T-cell (primary cell): ENCODE data around the gene STK32C. TPM values are rescaled to one million over a fixed set of nuclear protein-coding genes. Genes with fewer than 3 reads are reported as not detected.

Experiments
- ATAC-seq, 4 experiments: fragments of 200-7000 bp in 3 of 4; fragments of 150-1000 bp in 1 of 4; cut with Tn5 transposase; replicated peaks in 1 of 4; 1 replicate in 3 of 4; 2 replicates in 1 of 4; pipeline ENCODE4 v1.10.0; 2021; ENCODE audit warnings: moderate library complexity in 3 of 4, mild to moderate bottlenecking in 2 of 4, moderate number of reproducible peaks in 1 of 4
- CTCF ChIA-PET, 2 donors: fragments of 300-600 bp; sonication (Branson Sonifier 250); formaldehyde crosslinking; loops; one replicate each; lab custom pipeline; 2022; ENCODE audit warnings: antibody characterized with exemption in 2 of 2; lab: Charles Lee
- POLR2A ChIA-PET, 2 donors: fragments of 300-600 bp; sonication (Branson Sonifier 250); formaldehyde crosslinking; loops; one replicate each; lab custom pipeline; 2022; ENCODE audit warnings: antibody characterized with exemption in 2 of 2; lab: Charles Lee
- DNase-seq, 35 experiments: peaks; one replicate each; pipeline versions ENCODE4 v3.0.0 to v3.0.0-alpha.2; 2013 to 2023
- H3K27ac ChIP-seq: one replicate; pipeline ENCODE4 v1.5.1; 2013; ENCODE audit warnings: low read length
- H3K27me3 ChIP-seq, 2 experiments: replicated peaks in 1 of 2; 1 replicate in 1 of 2; 2 replicates in 1 of 2; pipeline versions ENCODE4 v1.6.1 to v1.7.0; 2013; ENCODE audit warnings: low read length in 1 of 2, mixed read lengths in 1 of 2; ENCODE audit not compliant: control insufficient read depth in 2 of 2, insufficient read depth in 2 of 2; ENCODE audit errors: extremely low read depth in 1 of 2
- H3K36me3 ChIP-seq, 2 donors: 1 replicate in 1 of 2; 2 replicates in 1 of 2; pipeline versions ENCODE4 v1.6.1 to v1.7.0; 2013; ENCODE audit warnings: low read length in 1 of 2; ENCODE audit not compliant: control insufficient read depth in 2 of 2, insufficient read depth in 1 of 2; ENCODE audit errors: extremely low read depth in 1 of 2
- H3K4me1 ChIP-seq, 2 experiments: 1 replicate in 1 of 2; 2 replicates in 1 of 2; pipeline versions ENCODE4 v1.6.1 to v1.7.0; 2013; ENCODE audit warnings: low read length in 2 of 2, mixed read lengths in 1 of 2; ENCODE audit not compliant: insufficient read depth in 2 of 2, control insufficient read depth in 1 of 2; ENCODE audit errors: extremely low read depth in 1 of 2
- H3K4me3 ChIP-seq, 2 donors: 1 replicate in 1 of 2; 2 replicates in 1 of 2; pipeline versions ENCODE4 v1.5.1 to v1.7.0; 2013; ENCODE audit warnings: mild to moderate bottlenecking in 2 of 2, low read length in 1 of 2, moderate library complexity in 1 of 2; ENCODE audit not compliant: control insufficient read depth in 1 of 2; ENCODE audit errors: extremely low read depth in 1 of 2
- H3K9me3 ChIP-seq: 2 replicates; pipeline ENCODE4 v1.7.0; 2013
- H3K27ac Mint-ChIP-seq, 2 donors: one replicate each; pipeline ENCODE4 v1.8.0; 2020 to 2021; ENCODE audit warnings: mild to moderate bottlenecking in 2 of 2, mixed read lengths in 2 of 2
- H3K27me3 Mint-ChIP-seq, 2 donors: one replicate each; pipeline ENCODE4 v1.8.0; 2021 to 2022; ENCODE audit warnings: mixed read lengths in 2 of 2
- H3K36me3 Mint-ChIP-seq: one replicate; pipeline ENCODE4 v1.8.0; 2021; ENCODE audit warnings: mixed read lengths
- H3K4me1 Mint-ChIP-seq, 3 donors: one replicate each; pipeline ENCODE4 v1.8.0; 2020 to 2022; ENCODE audit warnings: mixed read lengths in 3 of 3, mild to moderate bottlenecking in 1 of 3
- H3K4me3 Mint-ChIP-seq, 3 donors: one replicate each; pipeline ENCODE4 v1.8.0; 2020 to 2022; ENCODE audit warnings: mild to moderate bottlenecking in 3 of 3, mixed read lengths in 3 of 3, moderate library complexity in 3 of 3
- H3K9me3 Mint-ChIP-seq, 3 donors: one replicate each; pipeline ENCODE4 v1.8.0; 2020 to 2022; ENCODE audit warnings: mixed read lengths in 3 of 3
- WGBS: methylation state at CpG from one replicate; pipeline ENCODE4 v1.1.5; 2013; ENCODE audit warnings: missing lambda C conversion rate; ENCODE audit not compliant: insufficient coverage; 5-methylcytosine and 5-hydroxymethylcytosine counted together
- total RNA-seq, 35 experiments: library from RNA in 6 of 35; stranded (reverse) in 6 of 35; fragments of 120-200 nt in 1 of 35; gene quantifications; one replicate each; pipeline versions ENCODE4 v1.2.1 to v1.2.4 and lab custom pipeline; 2013 to 2026

The STK32C gene
- total RNA-seq, 5 donors from 2014 or later (not counting 1 experiment from before 2014, with no cell fraction given) = 5.8 to 16.4 (median 12.2) TPM

GRCh38 chr10:132326925-132327324 is 19.2 kb upstream of the STK32C start:
- no peak for ATAC-seq
- H3K27me3 Mint-ChIP-seq = no peaks in the 10 kb centered on the region
- Histone ChIP-seq H3K36me3 (no peaks in the 10 kb centered on the region), H3K27ac (no peak overlapping the region), H3K9me3 (no peaks in the 10 kb centered on the region), H3K4me3 (no peak overlapping the region), H3K27me3 (no peaks in the 10 kb centered on the region), H3K4me1 (peaks cover 15 to 21% of the 10 kb centered on the region in 2 experiments)
- ChIA-PET CTCF (no interaction called here), POLR2A (no interaction called here)
- WGBS = 33% methylated on average over 1 of the region's 4 CpGs
- DNase-seq = no peak
- H3K4me3 Mint-ChIP-seq = no peak overlapping the region
- peaks cover 45 to 62% (median 48%) of the 10 kb centered on the region in 3 donors for H3K4me1 Mint-ChIP-seq
- H3K27ac Mint-ChIP-seq = peak overlapping the region; percentile 20 to 64
- peaks cover 34% of the 10 kb centered on the region for H3K36me3 Mint-ChIP-seq
- peaks cover 0 to 6% (median 0%) of the 10 kb centered on the region in 3 donors for H3K9me3 Mint-ChIP-seq

GRCh38 chr10:132326344-132326889 is 18.7 kb upstream of the STK32C start:
- Histone ChIP-seq H3K27me3 (no peaks in the 10 kb centered on the region), H3K27ac (no peak overlapping the region), H3K9me3 (no peaks in the 10 kb centered on the region), H3K4me1 (peaks cover 15 to 20% of the 10 kb centered on the region in 2 experiments), H3K36me3 (no peaks in the 10 kb centered on the region), H3K4me3 (no peak overlapping the region)
- ATAC-seq (no peak), DNase-seq (no peak)
- Mint-ChIP-seq H3K4me1 (peaks cover 42 to 60% (median 45%) of the 10 kb centered on the region in 3 donors), H3K9me3 (peaks cover 0 to 6% (median 0%) of the 10 kb centered on the region in 3 donors), H3K27ac (no peak overlapping the region), H3K27me3 (no peaks in the 10 kb centered on the region), H3K36me3 (peaks cover 34% of the 10 kb centered on the region), H3K4me3 (no peak overlapping the region)
- 96% methylated on average over 10 of the region's 11 CpGs for WGBS
- ChIA-PET CTCF (no interaction called here), POLR2A (no interaction called here)

- Histone ChIP-seq H3K4me1 (peaks cover 0 to under 1% of the 10 kb centered on the region in 2 experiments), H3K27ac (no peak overlapping the region), H3K27me3 (no peaks in the 10 kb centered on the region), H3K9me3 (no peaks in the 10 kb centered on the region), H3K36me3 (no peaks in the 10 kb centered on the region), H3K4me3 (no peak overlapping the region)
- Mint-ChIP-seq H3K27me3 (no peaks in the 10 kb centered on the region), H3K9me3 (peaks cover 0 to 6% (median 0%) of the 10 kb centered on the region in 3 donors), H3K36me3 (peaks cover 34% of the 10 kb centered on the region), H3K27ac (no peak overlapping the region), H3K4me1 (peaks cover 26 to 46% (median 29%) of the 10 kb centered on the region in 3 donors), H3K4me3 (no peak overlapping the region)
- DNase-seq (no peak), ATAC-seq (no peak)
- CTCF ChIA-PET = no interaction called here
- POLR2A ChIA-PET = no interaction called here
- no CpG with 5 or more reads among the region's 1 CpG for WGBS
Observed at GRCh38 chr10:132324186-132324585, 16.4 kb upstream of the STK32C start.

- no peaks in the 10 kb centered on the region for H3K9me3 ChIP-seq
- H3K27me3 ChIP-seq = no peaks in the 10 kb centered on the region
- Mint-ChIP-seq H3K27ac (no peak overlapping the region), H3K36me3 (peaks cover 30% of the 10 kb centered on the region), H3K9me3 (peaks cover 0 to 6% (median 0%) of the 10 kb centered on the region in 3 donors), H3K27me3 (no peaks in the 10 kb centered on the region), H3K4me3 (no peak overlapping the region), H3K4me1 (peaks cover 12 to 30% (median 17%) of the 10 kb centered on the region in 3 donors)
- no peaks in the 10 kb centered on the region for H3K36me3 ChIP-seq
- ChIA-PET CTCF (no interaction called here), POLR2A (no interaction called here)
- ATAC-seq (no peak), DNase-seq (no peak)
- H3K4me3 ChIP-seq = no peak overlapping the region
- no peaks in the 10 kb centered on the region for H3K4me1 ChIP-seq
- no peak overlapping the region for H3K27ac ChIP-seq
- WGBS = 100% methylated on average over 1 of the region's 6 CpGs
Observed at GRCh38 chr10:132322586-132323048, 14.9 kb upstream of the STK32C start.

- ATAC-seq (no peak), DNase-seq (no peak)
- Mint-ChIP-seq H3K27me3 (no peaks in the 10 kb centered on the region), H3K27ac (no peak overlapping the region), H3K36me3 (peaks cover 24% of the 10 kb centered on the region), H3K9me3 (peaks cover 0 to 6% (median 0%) of the 10 kb centered on the region in 3 donors), H3K4me3 (no peak overlapping the region), H3K4me1 (peaks cover 11 to 24% (median 11%) of the 10 kb centered on the region in 3 donors)
- Histone ChIP-seq H3K9me3 (no peaks in the 10 kb centered on the region), H3K27me3 (no peaks in the 10 kb centered on the region), H3K4me1 (no peaks in the 10 kb centered on the region), H3K36me3 (no peaks in the 10 kb centered on the region), H3K4me3 (no peak overlapping the region), H3K27ac (no peak overlapping the region)
- WGBS = 88% methylated on average over 4 of the region's 10 CpGs
- ChIA-PET POLR2A (no interaction called here), CTCF (no interaction called here)
Observed at GRCh38 chr10:132321726-132322125, 14.0 kb upstream of the STK32C start.

GRCh38 chr10:132320654-132321469 is 13.1 kb upstream of the STK32C start:
- ATAC-seq (no peak), DNase-seq (no peak)
- H3K9me3 Mint-ChIP-seq = peaks cover 0 to 6% (median 0%) of the 10 kb centered on the region in 3 donors
- no peak overlapping the region for H3K4me3 Mint-ChIP-seq
- H3K36me3 ChIP-seq = no peaks in the 10 kb centered on the region
- WGBS = 95% methylated on average over 8 of the region's 13 CpGs
- H3K36me3 Mint-ChIP-seq = peaks cover 15% of the 10 kb centered on the region
- no peak overlapping the region for H3K27ac Mint-ChIP-seq
- no peak overlapping the region for H3K4me3 ChIP-seq
- ChIA-PET CTCF (no interaction called here), POLR2A (interaction anchor here in 1 of 2 donors (0.5 kb wide), 1 partner anchor 27 kb away, joined by 10 read pairs; no protein-coding TSS in a partner anchor)
- H3K9me3 ChIP-seq = no peaks in the 10 kb centered on the region
- no peaks in the 10 kb centered on the region for H3K27me3 ChIP-seq
- H3K4me1 Mint-ChIP-seq = peaks cover 6 to 16% (median 11%) of the 10 kb centered on the region in 3 donors
- H3K27ac ChIP-seq = no peak overlapping the region
- H3K4me1 ChIP-seq = no peaks in the 10 kb centered on the region
- H3K27me3 Mint-ChIP-seq = no peaks in the 10 kb centered on the region
